ENCODE measurements around the gene ST8SIA5.

Gene ST8SIA5

GRCh38 chr18:46660957-46661749, 95.7 kb downstream of the ST8SIA5 start:
- no peak for DNase-seq

- DNase-seq = no peak
Observed at GRCh38 chr18:46659484-46659883, 97.4 kb downstream of the ST8SIA5 start.

- no peak for DNase-seq
Observed at GRCh38 chr18:46657115-46657955, 99.5 kb downstream of the ST8SIA5 start, which contains the start of gene LOXHD1. TSS of gene LOXHD1 (minus strand) at chr18:46657220. CDS start at chr18:46657033, 187 bp downstream.

- DNase-seq = no peak
Observed at GRCh38 chr18:46656326-46657114, 100.3 kb downstream of the ST8SIA5 start.

- DNase-seq = no peak
Observed at GRCh38 chr18:46652372-46652771, 104.5 kb downstream of the ST8SIA5 start.

GRCh38 chr18:46650681-46651080, 106.2 kb downstream of the ST8SIA5 start:
- DNase-seq = no peak

- DNase-seq = no peak
Observed at GRCh38 chr18:46649071-46649862, 107.6 kb downstream of the ST8SIA5 start.

GRCh38 chr18:46646468-46646867, 110.4 kb downstream of the ST8SIA5 start:
- no peak for DNase-seq

GRCh38 chr18:46642561-46642960, 114.3 kb downstream of the ST8SIA5 start:
- no peak for DNase-seq

- DNase-seq = no peak
Observed at GRCh38 chr18:46641917-46642316, 114.9 kb downstream of the ST8SIA5 start.

- DNase-seq = no peak
Observed at GRCh38 chr18:46639386-46639785, 117.5 kb downstream of the ST8SIA5 start.

GRCh38 chr18:46636040-46636630, 120.7 kb downstream of the ST8SIA5 start:
- no peak for DNase-seq

- peak; percentile 7 for DNase-seq
Observed at GRCh38 chr18:46632401-46633071, 124.3 kb downstream of the ST8SIA5 start.

GRCh38 chr18:46630991-46631390, 125.9 kb downstream of the ST8SIA5 start:
- no peak for DNase-seq

GRCh38 chr18:46630160-46630559, 126.7 kb downstream of the ST8SIA5 start:
- peak; percentile 6 for DNase-seq

GRCh38 chr18:46629361-46629760, 127.5 kb downstream of the ST8SIA5 start:
- DNase-seq = no peak

- DNase-seq = no peak
Observed at GRCh38 chr18:46628206-46628605, 128.6 kb downstream of the ST8SIA5 start.

- no peak for DNase-seq
Observed at GRCh38 chr18:46627136-46627535, 129.7 kb downstream of the ST8SIA5 start.

GRCh38 chr18:46625069-46625468, 131.8 kb downstream of the ST8SIA5 start:
- no peak for DNase-seq

- DNase-seq = no peak
Observed at GRCh38 chr18:46624127-46624526, 132.7 kb downstream of the ST8SIA5 start.

GRCh38 chr18:46623541-46623940, 133.3 kb downstream of the ST8SIA5 start:
- DNase-seq = no peak
